HG03469 (cell line): Measurements from ENCODE around the gene CPNE4.

Experiments
- ATAC-seq: cut with Tn5 transposase; IDR thresholded peaks from one replicate; pipeline ENCODE4 v1.9.1; 2021; ENCODE audit warnings: mild to moderate bottlenecking, moderate library complexity, moderate number of reproducible peaks; ENCODE audit not compliant: unreplicated experiment

The CPNE4 gene

DNA sequence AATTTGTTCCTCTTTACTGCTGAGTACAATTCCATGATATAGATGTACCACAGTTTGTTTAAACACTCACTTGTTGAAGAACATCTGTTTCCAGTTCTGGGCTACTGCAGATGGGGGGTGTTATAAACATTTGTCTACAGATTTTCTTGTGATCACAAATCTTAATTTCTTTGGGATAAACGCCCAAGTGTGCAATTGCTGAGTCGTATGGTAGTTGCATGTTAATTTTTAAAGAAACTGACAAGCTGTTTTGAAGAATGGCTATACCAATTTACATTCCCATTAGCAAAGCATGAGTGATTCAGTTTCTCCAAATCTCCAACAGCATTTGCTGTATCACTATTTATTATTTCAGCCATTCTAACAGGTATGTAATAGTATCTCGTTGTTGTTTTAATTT is 290.0 kb downstream of the CPNE4 start:
- no peak for ATAC-seq

DNA sequence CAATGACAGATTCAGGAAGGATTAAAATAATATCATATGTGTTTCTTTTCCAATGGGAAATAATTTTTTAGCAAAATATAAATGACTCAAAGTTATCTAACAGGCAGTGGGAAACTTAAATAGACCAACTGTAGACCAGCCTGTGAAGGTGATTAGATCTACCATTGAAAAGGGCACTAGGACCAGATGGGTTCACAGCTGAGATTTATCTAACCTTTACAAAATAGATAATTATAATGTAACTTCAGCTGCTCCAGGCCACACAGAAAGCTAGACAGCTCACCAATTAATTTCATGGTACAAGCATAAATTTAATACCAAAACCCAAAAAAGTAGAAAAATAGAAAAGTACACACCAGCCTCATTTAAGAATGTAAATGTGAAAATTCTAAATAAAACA is 291.7 kb downstream of the CPNE4 start:
- ATAC-seq, result no peak

DNA sequence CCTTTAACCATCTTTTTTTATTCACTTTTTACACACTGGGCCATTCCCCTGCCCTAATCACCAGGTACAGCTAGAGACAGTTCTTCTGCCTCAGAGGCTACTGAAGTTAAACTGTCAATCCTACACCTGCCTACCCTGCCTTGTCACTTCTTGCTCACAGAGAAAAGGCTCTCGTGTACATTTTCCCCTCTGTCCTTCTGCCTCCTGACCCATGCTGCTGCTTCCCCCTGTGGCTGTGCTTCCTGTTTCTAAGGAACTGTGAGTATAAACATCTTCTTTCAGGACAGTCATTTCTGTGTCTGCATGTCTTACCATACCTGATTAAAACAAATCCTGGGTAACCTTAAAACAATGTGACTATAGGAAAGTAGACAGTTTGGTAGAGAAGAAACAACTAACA is 295.6 kb downstream of the CPNE4 start:
- ATAC-seq, result no peak

DNA sequence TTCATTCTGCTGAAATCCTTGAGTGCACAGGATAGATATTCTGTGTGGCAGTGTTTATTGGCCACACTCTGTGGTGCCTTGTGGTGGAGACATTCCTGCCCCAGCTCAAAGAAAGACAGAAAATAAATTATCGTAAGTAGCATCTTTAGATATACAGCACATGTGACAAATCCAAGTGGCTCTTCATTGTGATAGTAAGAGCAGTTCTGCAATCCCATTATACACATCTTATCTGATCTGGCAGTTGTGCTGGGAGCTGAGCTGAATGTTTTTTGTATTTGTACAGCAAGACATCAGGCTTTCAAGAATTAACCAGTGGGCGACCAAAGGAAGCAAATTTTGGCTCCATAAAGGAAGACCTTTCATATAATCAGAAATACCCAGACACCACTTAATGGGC is 296.7 kb downstream of the CPNE4 start:
- ATAC-seq, result no peak

DNA sequence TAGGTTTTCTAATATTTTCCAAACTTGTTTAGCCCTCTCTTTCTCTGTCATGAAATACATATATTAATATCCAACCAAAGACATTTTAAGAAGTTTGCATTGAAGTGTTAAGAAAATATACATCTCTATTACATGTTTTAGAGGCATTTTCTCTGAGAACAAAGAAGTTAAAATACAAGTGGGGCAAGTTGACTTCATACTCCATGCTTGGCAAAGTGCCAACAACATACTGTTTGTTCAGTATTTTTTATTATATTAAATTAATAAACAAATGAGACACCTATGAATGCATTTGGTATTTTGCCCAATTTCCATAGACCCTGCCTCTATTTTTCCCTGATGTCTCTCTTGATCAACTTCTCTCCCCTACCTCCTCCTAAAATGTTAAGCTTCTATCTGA is 299.3 kb downstream of the CPNE4 start:
- ATAC-seq, result no peak

DNA sequence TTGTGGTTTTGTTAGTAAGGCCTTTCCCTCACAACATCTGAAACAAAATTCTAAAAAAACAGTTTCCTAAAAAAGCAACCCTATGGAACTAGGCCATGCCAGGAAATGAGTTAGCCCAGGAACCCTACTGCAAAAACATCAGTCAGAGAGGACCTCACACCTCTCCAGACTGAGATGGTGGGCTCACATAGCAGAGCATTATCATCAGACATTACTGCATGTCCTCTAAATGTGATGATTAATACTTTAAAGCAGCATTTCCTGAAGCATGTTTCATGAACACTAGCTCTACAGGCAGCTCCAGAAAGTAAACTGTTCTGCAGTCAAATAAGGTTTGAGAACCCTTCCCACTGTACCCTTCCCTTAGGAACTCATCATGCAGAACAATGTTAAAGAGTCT is 299.7 kb downstream of the CPNE4 start:
- no peak for ATAC-seq

DNA sequence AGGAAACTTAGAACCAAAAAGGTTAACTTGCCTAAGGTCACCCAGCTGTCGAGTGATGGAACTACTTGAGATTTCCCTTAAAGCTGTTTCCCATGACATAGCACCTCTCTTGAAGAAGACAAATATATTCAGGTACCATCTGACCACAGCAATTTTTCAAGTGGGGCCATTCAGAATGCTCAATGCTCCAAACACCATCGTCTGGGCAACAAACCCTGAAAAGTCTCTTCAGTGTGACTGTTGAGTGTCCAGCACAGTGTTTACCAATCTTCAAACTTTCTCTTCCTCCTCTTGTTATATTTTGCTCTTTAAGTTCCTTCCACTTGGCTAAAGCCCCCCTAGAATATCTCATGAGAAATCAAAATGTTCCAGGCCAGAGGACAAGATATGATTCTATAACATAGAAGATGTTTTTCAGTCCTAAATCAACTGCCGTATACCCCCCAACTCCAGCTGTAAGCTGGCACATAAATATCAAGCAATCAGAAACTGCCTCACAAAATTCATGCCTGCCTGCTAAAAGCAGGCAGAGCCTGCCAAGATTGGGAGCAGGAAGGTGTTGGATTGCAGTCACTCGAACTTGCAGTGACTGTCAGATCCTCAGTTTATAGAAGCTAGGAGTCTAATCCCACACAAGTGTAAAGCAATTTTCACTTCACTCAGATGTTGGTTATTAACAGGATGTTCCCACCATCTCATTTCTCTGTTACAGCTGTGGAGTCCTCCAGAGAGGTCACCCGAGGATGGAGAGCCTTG is 301.6 kb downstream of the CPNE4 start:
- ATAC-seq, result no peak

DNA sequence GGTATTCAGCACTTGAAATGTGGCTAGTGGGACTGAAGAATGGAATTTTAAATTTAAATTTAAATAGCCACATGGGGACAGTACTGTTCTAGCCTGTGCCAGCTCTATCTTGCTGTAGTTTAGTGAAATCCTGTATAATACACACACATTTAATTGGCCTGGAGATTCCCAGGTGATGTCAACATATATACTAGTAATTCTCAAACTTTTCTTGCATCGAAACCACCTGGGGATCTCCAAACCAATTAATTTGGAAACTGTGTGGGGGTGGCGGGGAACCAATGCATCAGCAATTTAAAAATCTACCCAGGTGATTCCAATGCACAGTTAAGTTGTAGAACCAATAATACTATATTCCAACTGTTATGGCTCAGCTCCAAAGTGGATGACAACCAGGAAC is 303.1 kb downstream of the CPNE4 start:
- ATAC-seq, result no peak

DNA sequence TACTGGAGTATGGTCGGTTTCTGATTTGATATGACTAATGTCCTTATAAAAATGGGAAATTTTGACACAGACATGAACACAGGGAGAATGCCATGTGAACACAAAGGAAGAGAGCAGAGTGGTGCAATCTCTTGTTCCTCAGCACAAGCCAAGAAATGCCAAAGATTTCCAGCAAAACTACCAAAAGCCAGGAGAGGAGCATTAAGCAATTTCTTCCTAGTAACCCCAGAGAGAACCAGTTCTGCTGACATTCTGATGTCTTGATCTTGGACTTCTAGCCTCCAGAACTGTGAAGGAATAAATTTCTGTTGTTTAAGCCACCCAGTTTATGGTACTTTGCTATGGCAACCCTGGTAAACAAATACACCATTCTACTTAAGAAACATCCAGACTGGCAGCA is 304.2 kb downstream of the CPNE4 start:
- no peak for ATAC-seq

DNA sequence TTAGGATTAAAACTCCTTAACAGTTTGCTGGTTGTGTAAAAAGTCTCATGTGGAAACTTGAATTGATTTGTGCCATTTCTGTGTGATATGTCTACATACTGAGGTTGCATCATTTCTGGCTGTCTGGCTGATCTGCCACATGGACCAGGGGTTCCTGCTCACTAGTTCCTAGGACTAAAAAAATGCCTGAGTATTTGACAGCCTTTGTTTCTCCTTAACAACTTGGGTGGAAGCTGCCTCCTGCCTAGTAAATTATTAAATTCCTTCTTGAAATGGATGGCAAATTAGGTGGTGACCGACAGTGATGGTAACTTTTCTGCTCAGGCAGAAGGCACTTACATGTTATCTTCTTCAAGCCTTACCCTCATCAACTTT is 305.2 kb downstream of the CPNE4 start:
- ATAC-seq, result no peak

DNA sequence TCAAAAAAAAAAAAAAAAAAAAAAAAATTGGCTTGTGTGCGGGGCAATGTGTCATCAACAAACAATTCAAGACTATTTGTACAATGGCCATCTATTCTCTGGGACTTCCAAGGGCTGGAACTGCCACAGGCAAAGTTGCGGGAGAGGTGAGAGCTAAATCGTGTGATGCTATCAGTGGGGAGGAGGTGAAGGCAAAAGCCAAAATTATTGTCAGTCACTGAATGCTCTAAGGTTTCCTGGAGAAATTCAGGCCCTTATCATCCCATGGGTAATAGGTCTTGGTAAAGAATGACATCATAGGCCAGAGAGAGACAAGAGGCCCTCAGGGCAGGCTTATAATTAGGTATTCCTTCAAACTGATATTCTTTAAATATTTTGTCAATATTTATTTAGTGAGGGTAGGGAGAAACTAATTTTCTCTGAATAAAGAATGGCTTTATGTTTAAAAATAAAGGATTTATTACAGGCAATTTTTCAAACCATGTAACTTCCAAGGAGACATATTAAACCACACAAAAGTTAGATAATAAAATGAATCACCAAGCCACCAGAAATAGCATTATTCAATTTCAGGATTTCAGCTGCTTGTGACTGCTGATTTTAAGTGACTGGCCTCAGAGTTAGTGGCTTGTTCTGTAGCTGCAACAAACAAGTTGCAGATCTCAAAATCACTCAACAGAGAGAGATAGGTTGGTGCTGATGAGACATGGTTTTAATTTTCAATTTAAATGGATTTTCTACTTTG is 305.7 kb downstream of the CPNE4 start:
- no peak for ATAC-seq

DNA sequence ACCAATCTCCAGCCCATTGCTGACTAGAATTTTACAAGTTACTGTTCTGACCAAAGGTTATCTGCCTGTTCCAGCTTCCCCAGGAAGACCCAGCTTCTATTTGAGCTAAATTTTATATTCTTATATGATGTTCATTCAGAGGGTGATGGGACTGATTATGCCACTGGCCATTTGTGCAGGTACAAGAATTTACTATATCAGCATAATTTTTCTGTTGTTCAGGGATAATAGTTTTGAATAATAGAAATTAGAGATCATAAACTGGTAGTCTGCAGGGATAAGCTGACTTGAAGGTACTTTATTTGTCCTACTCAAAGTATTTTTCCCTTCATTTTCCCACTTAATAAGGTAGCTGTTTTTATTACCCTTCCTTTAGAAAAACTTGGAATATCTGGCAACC is 309.4 kb downstream of the CPNE4 start:
- ATAC-seq, result no peak

DNA sequence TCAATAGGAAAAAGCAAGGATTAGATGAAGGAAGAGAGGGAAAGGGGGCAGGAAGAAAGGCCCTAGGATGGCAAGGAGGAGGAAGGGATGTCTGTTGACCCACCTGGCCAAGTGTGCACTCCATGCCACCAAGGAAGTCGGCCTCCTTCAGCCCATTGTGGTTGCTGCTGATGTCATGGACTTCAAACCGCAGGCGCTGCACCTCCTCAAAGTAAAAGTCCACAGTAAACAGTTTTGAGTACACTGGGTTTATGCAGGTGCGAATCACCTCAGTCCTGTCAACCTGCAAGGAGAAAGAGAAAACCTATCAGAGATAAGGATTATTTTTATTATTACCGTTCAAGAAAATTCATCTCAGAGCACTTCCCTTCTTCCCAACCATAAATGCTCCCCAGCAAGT is 311.5 kb downstream of the CPNE4 start:
- ATAC-seq, result no peak

DNA sequence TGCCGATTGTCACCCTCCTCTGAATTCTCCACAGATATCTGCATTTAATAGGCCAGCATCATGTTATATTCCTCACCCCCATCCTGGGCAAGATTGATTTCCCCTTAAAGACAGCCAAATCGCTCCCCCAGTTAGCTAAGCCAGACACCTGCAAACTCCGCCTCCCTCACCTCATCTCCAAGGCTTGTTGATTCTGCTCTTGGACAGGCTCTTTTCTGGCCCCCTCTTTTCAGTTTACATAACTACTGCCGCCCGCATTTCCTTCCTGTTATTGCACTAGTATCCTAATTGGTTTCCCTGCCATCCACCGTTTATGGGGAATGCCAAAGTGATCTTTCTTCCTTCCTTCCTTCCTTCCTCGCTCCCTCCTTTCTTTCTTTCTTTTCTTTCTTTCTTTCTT is 317.3 kb downstream of the CPNE4 start:
- ATAC-seq, result no peak

DNA sequence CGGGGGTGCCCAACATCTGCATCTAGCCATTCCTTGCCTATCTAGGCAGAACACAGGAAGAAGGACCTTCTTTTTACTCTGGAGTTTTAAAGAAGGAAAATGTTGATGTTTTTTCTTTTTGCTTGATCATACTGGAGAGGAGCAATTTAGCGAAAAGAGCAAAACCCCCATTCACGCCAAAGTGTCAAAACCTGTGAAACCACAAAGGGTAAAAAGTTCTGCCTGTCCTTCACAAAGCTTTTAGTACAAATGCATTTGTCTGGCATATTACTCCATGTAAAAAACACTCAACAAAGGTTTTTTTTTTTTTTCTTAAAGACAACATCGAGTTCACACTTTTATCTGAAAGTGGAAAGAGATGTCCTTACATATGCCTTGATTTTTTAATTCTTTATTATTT is 317.9 kb downstream of the CPNE4 start:
- ATAC-seq, result no peak

DNA sequence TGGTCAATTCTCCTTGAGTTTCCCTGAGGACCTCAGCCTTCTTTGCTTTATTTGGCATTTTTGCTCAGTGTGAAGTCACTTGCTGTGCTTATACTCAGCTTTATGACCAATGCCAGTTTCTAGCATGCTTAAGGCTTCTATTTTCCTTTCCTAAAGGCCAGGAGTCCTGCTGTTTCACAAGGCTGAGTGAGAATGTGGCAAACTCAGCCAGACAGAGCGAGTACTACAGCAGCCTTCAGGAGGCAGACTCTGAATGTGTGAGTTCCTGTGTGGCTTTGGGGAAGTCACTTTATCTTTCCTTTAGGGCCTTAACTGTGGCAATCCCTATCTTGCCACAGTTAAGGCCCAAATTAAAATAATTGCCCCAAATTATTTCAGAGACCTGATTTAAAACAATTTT is 318.8 kb downstream of the CPNE4 start:
- ATAC-seq, result no peak

DNA sequence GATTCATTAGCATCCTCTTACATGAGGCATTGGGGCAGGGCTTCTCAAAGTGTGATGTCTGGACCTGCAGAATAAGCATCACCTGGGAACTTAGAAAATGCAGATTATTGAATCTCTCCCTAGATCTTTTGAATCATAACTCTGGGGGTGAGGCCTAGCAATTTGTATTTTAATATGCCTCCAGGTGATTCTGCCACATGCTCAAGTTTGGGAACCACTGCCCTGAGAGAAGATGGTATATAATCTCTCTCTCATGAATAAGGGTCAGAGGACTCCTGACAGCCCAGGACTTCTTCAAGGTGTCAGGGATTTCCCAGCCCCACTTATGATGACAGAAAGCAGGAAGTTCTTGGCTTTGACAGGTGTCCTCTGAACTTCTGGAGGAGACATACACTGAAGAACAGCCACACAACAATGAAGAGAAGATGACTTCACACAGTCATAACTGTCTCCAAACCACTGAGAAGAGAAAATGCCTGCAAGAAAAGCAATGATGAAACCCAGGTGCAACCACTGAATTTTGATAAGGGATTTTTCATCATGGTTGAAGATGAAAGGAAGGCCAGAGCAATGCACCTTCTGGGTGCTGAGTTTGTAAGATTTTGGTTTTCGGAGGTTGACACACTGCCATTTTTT is 320.1 kb downstream of the CPNE4 start:
- peak; percentile 89 for ATAC-seq

DNA sequence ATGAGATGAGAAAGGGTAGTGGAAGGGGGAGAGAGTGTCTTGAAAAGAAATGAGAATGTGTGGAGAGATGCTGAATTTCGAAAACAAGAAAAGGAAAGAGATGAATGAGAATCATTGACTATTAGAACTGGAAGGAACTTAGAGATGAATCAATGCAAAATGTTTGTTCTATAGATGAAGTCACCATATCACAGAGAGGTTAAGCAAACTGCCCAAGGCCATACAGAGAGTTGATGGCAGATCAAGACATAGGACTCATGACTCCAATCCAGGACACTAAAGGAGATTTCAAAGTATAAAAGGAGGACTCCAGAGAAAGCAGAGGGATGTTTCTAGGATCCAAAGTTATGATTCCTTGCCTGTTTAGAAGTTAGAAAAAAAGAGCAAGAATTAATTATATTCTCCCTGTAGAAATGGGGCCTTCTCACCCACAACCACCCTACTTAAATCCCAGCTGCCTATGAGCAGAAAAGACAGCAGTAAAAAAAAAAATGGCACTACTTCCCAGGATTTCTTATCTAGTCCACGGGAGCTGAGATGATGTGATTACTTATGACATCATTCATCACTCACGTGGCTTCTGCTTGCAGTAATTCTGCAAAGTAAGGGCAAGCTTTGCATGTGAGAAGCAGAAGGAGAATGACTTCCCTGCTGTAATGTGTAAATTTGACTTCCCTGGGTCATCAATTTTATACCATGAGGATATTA is 321.2 kb downstream of the CPNE4 start:
- ATAC-seq, result no peak

DNA sequence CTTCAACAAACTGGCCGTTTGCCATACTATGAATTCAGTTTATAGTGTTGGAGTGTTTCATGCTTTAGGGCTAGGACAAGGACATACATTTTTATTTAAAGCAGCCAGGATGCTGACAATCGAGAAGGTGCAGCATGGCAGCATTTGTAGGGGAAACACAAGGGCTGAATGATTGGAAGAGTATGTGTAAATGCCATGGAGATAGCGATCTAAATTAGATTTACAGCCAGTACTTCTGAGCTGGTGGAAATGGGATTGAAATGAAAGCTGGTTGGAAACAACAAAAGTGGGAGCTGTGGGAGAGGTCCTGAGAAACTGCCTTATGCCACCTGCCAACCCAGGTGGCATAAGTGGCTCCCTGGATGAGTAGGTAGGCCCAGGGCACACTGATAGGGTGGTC is 322.2 kb downstream of the CPNE4 start:
- ATAC-seq, result no peak

DNA sequence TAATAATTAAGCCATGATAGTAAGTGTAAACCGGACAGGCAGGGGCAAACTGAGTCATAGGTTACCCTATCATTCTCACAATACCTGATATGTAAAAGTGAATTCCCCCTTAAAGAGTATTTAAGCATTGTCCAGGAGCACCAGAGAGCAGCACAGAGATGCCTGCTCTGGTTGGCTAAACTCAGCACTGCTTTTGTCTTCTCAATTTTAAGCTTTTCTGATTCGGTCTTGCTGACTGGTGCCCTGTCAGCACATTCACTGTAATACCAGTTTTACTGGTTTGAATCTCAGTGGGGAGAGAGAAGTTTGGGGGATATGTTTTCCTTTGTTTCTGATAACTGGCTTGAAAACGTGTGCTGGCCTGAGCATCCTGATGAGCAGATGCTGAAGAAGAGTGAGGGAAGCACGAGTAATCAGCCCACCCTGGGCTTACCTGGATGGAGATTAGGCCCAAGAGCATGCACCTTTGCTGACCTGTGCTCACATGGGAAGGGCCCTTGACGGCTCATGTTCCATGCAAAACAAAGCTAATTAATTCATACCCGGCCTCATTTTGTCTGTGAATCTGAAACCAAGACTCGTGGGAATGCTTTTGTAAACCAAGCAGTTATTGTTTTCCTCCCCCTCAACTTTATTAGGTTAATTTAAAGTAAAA is 323.6 kb downstream of the CPNE4 start:
- no peak for ATAC-seq

DNA sequence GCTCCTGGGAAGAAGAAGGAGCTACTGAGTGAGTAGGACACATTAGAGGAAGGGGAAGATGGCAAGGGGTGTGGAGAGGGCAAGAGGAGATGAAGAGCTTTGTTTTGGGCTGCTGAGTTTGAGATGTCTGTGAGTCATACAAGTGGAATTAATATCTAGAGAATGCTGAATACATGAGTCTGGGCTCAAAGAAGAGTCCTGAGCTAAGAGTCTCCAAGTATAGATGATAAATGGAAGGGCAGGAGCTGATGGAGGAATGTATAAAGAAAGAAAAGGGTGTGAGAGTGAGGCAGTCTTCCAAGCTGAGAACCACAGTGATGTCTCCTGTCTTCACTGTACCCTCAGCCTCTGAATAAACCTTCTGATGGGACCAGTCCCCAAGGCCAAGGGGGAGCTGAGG is 326.6 kb downstream of the CPNE4 start:
- no peak for ATAC-seq
